HG03103 (cell line): ENCODE measurements around the gene CDH4.
"Not testable (repeated sequence)": the region's sequence is repeated elsewhere in the genome, so short reads cannot be mapped to it uniquely, and the experiment has no call there.

Experiments
- ATAC-seq: cut with Tn5 transposase; IDR thresholded peaks from one replicate; pipeline ENCODE4 v1.9.1; 2021; ENCODE audit warnings: low read depth; ENCODE audit not compliant: unreplicated experiment

Gene CDH4

GRCh38 chr20:61404303-61404702 is 152.2 kb downstream of the CDH4 start:
- ATAC-seq: no peak

GRCh38 chr20:61405007-61405406 is 152.9 kb downstream of the CDH4 start:
- no peak for ATAC-seq

GRCh38 chr20:61406773-61407172 is 154.7 kb downstream of the CDH4 start:
- not testable (repeated sequence) for ATAC-seq

- ATAC-seq: no peak
Observed at GRCh38 chr20:61407561-61407960, 155.5 kb downstream of the CDH4 start.

GRCh38 chr20:61408951-61409740 is 157.1 kb downstream of the CDH4 start:
- no peak for ATAC-seq

- ATAC-seq: no peak
Observed at GRCh38 chr20:61411743-61412142, 159.7 kb downstream of the CDH4 start.

- ATAC-seq: no peak
Observed at GRCh38 chr20:61413752-61414151, 161.7 kb downstream of the CDH4 start.

GRCh38 chr20:61414455-61414991 is 162.5 kb downstream of the CDH4 start:
- ATAC-seq: no peak

GRCh38 chr20:61416546-61416945 is 164.5 kb downstream of the CDH4 start:
- ATAC-seq: no peak

- ATAC-seq: no peak
Observed at GRCh38 chr20:61417221-61417941, 165.3 kb downstream of the CDH4 start.

- ATAC-seq: no peak
Observed at GRCh38 chr20:61419010-61419409, 166.9 kb downstream of the CDH4 start.

- ATAC-seq: no peak
Observed at GRCh38 chr20:61419501-61419900, 167.4 kb downstream of the CDH4 start.

GRCh38 chr20:61420056-61420455 is 168.0 kb downstream of the CDH4 start:
- no peak for ATAC-seq

- ATAC-seq: no peak
Observed at GRCh38 chr20:61420781-61421180, 168.7 kb downstream of the CDH4 start.

- ATAC-seq: no peak
Observed at GRCh38 chr20:61422636-61423425, 170.8 kb downstream of the CDH4 start.

- ATAC-seq: no peak
Observed at GRCh38 chr20:61424011-61424627, 172.1 kb downstream of the CDH4 start.

- ATAC-seq: no peak
Observed at GRCh38 chr20:61424628-61425420, 172.8 kb downstream of the CDH4 start.

GRCh38 chr20:61425541-61425991 is 173.5 kb downstream of the CDH4 start:
- ATAC-seq: not testable (repeated sequence)

- ATAC-seq: no peak
Observed at GRCh38 chr20:61426352-61426751, 174.3 kb downstream of the CDH4 start.
